Mucosa of gallbladder (tissue), 1 donor: ENCODE data around the gene DESI2. TPM values are rescaled to one million over a fixed set of nuclear protein-coding genes. Genes with fewer than 3 reads are reported as not detected.
"Not testable (repeated sequence)": the region's sequence is repeated elsewhere in the genome, so short reads cannot be mapped to it uniquely, and the experiment has no call there.

Source experiments
- DNase-seq: peaks from one replicate; pipeline ENCODE4 v3.0.0-alpha.2; 2020; ENCODE audit warnings: low spot score
- total RNA-seq: library from RNA; stranded (reverse); gene quantifications from one replicate; pipeline ENCODE4 v1.2.1, GENCODE V29; 2021
- donor health status: DM: no; HTN: no; CAD: no.

The DESI2 gene
- total RNA-seq, 1 donor from 2014 or later, result 20.1 TPM

GRCh38 chr1:244654108-244655038, 1.4 kb downstream of the DESI2 start:
- no peak for DNase-seq

DNA sequence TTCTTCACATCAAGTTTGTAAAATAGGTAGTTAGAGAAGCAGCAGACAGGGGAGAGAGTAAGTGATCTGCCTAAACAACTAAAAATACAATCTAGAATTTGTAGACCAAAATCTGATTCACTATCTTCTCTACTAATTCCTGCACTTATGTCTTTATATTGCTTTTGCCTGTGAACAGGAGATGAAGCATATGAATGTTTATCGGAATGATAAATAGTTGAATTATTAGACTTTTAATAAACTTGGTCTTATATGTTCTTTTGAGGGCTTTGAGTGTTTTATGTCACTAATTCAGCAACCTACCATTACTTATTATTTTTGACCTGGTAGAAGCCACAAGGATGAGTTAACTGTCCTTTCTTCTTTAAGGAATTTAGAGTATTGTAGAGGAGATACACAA, 2.3 kb downstream of the DESI2 start:
- no peak for DNase-seq

- no peak for DNase-seq
Measured at GRCh38 chr1:244657421-244657820, 4.5 kb downstream of the DESI2 start.

DNA sequence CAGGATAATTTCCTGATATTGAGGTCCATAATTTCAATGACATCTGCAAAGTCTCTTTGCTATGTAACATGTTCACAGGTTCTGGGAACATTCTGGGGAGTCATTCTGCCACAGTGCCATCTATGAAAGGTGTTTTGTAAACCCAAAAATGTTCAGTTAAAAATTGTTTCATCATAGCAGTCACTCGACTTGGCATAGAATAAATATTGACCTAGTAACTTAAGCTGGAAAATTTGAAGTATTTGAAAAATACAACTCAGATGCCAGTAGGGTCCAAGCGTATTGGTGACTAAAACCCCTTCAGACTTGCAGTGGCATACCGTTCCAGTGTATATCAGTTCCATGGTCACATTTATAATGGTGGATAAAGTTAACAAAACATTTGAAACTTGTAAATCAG, 6.8 kb downstream of the DESI2 start:
- no peak for DNase-seq

DNA sequence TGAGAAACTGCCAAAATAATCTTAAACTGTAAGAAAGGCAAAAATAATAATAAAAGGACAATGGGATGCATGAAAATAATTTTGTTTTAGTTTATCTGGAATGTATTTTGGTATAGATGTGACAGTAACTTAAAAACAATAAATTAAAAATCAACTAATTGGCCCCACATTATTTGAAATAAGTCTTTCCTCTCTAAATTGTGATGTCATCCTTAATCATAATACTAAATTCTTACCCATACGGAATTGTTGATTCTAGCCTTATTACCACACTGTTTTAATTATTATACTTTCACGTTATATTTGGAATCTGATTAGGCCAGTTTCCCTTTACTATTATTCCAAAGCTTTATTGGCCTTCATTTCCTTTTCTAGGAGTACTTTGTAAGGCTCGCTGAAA, 7.7 kb downstream of the DESI2 start:
- no peak for DNase-seq

GRCh38 chr1:244661569-244662312, 8.8 kb downstream of the DESI2 start:
- DNase-seq, result not testable (repeated sequence)

DNA sequence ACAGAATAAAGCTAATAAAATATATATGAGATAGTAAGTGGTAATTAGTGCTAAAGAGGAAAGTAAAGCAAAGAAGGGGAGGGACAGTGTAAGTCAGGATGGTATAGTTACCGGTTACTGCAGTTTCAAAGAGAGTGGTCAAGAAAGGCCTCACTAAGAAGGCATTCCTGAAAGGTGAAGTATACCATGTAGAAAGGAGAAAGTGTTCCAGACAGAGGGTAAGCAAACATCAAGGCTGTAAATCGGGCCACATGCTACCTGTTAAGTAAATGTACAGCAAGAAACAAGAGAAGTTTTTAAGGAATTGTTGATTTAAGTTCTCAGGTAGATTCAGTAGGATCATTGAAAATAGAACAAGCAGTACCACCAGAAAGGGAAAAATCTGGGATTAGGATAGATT, 9.7 kb downstream of the DESI2 start:
- DNase-seq, result no peak

DNA sequence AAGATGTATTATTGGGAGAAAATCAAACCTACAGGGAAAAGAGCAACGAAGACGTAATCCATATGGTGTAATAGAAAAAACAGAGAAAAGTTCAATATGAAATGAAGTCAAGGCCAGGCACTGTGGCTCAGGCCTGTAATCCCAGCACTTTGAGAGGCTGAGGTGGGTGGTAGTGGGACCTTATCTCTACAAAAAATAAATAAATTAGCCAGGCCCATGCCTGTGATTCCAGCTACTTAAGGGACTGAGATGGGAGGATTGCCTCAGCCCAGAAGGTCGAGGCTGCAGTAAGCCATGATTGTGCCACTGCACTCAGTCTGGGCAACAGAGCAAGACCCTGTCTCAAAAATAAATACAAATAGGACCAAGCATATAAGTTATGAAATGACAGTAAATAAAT, 11.4 kb downstream of the DESI2 start:
- DNase-seq, result no peak

DNA sequence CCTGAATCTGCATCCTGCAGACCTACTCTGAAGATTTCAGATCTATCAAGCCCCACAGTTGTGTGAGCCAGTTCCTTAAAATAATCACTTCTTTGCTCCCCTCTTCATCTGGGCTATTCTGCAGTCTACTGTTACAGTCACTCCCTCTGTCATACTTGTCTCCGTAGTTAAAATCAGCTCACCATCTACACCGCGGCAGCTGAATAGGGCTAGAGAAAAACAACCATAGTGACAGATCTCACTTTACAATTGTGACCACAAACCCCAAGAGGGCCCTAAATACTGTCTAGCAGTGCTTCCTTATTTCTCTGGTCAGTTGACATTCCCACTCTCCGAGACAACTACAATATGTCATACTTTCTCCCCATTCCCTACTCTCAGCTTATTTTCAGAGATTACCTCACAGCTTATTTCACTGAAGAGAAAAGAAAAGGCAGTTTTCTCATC, 12.9 kb downstream of the DESI2 start:
- DNase-seq, result no peak

- DNase-seq, result not testable (repeated sequence)
Measured at GRCh38 chr1:244666672-244667418, 13.9 kb downstream of the DESI2 start.

GRCh38 chr1:244667797-244668196, 14.9 kb downstream of the DESI2 start:
- no peak for DNase-seq

DNA sequence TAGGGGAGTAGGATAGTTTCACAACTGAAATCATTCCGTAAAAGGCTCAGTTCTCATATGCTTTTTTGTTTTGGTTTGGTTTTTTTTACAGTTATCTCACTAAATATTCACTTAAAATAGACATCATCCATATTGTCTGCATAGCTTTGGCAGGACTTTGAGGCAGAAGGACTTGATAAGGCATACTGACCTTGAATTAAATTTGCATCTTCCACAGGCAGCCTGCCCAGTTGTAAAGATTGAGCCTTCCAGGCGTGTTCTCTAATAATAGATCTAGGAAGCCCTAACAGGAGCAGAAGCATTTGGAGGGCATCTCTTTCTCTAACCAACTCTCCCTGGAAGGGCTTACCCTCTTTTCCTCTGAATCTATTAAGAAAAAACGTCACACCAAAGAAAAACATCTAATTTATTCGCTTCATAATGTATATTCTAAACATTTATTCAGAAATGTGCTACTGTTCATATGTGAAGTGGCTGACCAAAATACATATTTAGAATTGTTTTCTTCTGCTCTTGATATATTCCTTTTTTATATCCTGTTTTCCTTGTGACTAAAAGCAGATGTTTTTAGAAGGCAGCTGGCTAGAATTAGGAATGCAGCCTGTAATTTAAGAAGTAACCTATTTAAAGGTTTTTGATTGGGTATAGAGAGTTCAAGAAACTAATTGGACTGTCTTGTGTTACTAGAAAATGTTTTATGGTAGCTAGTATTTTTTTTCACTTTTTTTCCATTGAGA, 20.2 kb downstream of the DESI2 start:
- DNase-seq, result no peak

DNA sequence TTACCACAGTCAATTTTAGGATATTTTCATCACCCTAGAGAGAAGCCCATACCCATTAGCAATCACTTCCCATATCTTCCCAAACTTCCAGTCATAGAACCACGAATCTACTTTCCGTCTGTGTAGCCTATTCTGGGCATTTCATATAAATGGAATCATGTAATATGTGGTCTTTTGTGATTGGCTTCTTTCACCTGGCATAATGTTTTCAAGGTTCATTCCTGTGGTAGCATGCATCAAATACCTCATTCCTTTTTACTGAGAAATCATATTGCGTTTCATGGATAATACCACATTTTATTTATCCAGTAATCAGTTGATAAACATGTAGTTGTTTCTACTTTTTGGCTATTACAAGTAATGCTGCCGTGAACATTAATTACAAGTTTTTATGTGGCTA, 21.5 kb downstream of the DESI2 start:
- DNase-seq, result no peak

DNA sequence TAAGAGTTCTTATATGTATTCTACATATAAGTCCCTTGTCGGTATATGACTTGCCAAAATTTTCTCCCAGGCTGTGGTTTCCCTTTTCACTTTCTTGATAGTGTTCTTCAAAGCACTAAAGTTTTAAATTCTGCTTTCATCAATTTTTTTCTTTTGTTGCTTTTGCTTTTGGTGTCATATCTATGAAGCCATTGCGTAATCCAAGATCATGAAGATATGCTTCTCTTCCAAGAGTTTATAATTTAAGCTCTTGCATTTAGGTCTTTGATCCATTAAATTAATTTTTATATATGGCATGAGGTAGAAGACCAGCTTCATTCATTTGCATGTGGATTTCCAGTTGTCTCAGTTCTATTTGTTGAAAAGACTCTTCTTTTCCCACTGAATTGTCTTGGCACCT, 22.2 kb downstream of the DESI2 start:
- no peak for DNase-seq

- no peak for DNase-seq
Measured at GRCh38 chr1:244678697-244679096, 25.8 kb downstream of the DESI2 start.

- no peak for DNase-seq
Measured at GRCh38 chr1:244680667-244681066, 27.7 kb downstream of the DESI2 start.

- DNase-seq, result not testable (repeated sequence)
Measured at GRCh38 chr1:244682087-244682486, 29.2 kb downstream of the DESI2 start.

GRCh38 chr1:244695937-244696336, 43.0 kb downstream of the DESI2 start:
- DNase-seq, result no peak

DNA sequence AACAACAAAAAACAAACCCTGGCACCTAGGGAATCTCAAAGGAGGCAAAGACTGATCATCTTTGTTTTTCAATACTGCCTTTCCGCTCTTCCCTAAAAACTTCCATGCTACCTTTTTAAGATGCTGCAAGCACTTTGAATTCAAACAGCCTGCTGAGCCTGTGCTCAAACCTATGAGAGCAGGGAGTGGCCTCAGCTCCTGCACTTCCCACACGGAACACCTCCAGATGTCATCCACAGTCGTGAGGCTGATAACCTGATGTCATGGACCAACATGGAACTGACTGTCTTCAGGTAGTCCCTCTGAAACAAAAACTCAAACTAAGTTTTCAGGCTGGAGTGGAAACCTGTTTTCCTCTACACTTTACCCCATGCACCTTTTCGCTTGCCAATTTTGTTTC, 46.8 kb downstream of the DESI2 start:
- DNase-seq, result no peak

- DNase-seq, result no peak
Measured at GRCh38 chr1:244700808-244701207, 47.9 kb downstream of the DESI2 start.

DNA sequence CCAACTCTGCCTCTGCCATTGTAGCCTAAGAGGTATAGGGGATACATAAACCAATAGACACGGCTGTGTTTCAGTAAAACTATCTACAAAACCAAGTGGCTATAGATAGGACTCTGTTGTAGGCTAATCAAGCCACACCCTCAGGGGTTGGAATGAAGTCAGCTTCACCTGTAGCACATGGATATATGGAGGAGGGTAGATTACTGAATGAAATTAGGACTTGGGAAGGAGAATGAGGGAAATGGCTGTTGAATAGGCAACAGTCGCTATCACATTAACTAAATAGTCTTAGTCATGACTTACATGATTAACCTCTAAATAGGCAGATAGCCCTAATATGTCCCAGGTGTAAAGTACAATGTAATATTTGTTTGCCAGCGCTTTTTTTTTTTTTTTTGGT, 49.7 kb downstream of the DESI2 start:
- DNase-seq, result no peak

GRCh38 chr1:244704107-244704506, 51.2 kb downstream of the DESI2 start:
- DNase-seq, result no peak
